ENCODE data around the gene PHACTR3.

DNA sequence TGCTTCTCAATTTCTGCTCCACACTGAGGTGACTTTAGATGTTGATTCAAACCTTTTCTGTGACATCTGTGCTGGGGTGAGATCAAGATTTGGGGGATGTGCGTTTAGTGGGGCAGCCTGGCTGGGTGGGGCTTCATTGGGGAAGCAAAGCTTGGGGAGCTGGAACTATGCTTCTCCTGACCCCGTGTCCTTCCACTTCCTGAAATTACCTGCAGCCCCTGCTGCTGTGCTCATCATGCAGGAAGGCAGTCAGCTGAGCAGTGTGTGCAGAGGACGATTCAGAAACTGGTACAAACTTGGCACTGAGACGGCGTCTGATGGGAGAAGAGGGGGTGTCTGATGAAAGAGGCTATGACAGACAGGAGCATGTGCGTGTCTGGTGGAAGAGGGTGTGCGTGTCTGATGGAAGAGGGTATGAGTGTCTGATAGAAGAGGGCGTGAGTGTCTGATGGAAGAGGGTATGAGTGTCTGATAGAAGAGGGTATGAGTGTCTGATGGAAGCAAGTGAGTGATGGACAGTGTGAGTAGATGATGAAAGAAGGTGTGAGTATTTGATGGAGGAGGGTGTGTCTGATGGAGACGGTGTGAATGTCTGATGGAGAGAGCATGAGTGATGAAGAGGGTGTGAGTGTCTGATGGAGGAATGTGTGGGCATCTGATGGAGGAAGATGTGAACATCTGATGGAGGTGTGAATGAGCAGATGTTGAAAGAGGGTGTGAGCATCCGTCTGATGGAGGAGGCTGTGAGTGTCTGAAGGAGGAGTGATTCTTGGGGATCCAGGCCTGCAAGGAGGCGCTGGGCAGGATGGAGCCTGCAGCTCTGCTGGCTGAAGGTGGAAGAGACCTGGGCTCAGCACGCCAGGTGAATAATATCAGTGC is 225.7 kb downstream of the PHACTR3 start:
- no peak for TF ChIP-seq POLR2A (IDR thresholded peaks at IDR 0.05)
- TF ChIP-seq, protein P1, sequence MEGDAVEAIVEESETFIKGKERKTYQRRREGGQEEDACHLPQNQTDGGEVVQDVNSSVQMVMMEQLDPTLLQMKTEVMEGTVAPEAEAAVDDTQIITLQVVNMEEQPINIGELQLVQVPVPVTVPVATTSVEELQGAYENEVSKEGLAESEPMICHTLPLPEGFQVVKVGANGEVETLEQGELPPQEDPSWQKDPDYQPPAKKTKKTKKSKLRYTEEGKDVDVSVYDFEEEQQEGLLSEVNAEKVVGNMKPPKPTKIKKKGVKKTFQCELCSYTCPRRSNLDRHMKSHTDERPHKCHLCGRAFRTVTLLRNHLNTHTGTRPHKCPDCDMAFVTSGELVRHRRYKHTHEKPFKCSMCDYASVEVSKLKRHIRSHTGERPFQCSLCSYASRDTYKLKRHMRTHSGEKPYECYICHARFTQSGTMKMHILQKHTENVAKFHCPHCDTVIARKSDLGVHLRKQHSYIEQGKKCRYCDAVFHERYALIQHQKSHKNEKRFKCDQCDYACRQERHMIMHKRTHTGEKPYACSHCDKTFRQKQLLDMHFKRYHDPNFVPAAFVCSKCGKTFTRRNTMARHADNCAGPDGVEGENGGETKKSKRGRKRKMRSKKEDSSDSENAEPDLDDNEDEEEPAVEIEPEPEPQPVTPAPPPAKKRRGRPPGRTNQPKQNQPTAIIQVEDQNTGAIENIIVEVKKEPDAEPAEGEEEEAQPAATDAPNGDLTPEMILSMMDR (IDR thresholded peaks at IDR 0.05): no peak

All from prostate gland (tissue), 2 donors.